NCI-H524 (cell line): Measurements from ENCODE around the gene FZD7.
A peak's percentile ranks its signal among the peaks of the same experiment; 100 is the strongest.

Source experiments
- DNase-seq, 2 experiments: peaks; one replicate each; lab custom pipeline; 2025; lab: John Stamatoyannopoulos, UW

Gene FZD7

DNA sequence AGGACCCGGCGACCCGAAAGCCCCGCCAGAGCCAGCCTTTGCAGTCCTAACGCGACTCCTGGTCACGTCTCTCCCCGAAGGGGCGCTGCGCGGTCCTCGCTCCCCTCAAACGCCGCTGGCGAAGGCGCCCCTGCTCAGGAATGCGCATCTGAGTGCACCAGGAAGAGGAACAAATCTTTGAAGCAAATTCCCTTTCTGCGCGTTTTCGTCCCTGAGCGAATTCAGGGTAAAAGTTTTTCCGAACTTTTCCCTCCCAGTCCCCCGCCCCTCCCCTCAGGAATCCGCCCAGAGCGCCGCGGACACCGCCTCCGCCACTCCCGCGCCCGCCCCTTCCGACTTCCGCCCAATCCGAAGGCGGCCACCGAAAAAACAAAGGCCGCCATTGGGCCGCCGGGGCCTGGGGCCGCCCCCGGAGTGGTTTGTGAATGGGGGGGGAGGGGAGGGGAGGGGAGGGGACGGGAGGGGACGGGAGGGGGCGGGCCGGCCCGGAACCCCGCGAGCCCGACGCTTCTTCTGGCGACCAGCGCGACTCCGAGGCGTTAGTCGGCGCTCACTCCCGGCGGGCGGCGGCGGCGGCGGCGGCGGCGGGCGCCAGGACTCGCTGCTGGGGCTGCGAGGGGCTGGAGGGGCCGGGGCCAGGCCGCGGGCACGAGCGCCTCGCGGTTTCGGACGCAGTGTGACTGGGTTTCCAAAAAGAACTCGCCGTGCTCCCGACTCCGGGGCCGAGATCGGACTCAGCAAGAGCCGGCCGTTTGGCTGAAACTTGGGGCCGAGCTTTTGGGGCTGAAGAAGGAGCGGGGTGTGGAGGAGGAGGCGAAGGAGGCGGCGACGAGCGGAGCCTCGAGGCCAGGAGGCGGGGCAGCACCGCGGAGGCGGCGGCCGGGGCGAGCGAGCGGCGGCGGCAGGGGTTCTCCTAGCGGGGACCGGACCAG is at the start of gene FZD7:
FZD7 (plus strand) TSS at position 539 of the 932 bp plus-strand sequence. CDS start 793 bp downstream, outside the sequence.
- peak; percentile 70 to 84 for DNase-seq

DNA sequence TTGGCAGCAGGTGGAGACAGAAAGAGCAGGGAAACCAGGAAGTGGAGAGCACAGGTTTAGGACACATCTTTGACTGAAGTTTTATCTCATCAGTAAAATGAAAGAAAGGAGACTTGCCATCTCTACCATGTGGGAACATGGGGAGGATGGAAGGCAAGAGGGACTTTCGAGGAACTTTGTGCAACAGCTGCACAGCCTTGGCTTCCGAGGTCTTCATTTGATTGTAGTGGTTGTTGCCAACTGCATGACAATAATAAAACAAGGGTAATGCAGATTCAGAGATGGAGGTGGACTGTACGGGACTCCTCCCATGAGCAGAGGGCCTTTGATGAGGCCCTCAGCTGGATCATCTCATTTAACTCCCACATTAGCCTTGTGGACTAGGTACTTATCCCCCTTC is 49.3 kb upstream of the FZD7 start:
- DNase-seq, result no peak

DNA sequence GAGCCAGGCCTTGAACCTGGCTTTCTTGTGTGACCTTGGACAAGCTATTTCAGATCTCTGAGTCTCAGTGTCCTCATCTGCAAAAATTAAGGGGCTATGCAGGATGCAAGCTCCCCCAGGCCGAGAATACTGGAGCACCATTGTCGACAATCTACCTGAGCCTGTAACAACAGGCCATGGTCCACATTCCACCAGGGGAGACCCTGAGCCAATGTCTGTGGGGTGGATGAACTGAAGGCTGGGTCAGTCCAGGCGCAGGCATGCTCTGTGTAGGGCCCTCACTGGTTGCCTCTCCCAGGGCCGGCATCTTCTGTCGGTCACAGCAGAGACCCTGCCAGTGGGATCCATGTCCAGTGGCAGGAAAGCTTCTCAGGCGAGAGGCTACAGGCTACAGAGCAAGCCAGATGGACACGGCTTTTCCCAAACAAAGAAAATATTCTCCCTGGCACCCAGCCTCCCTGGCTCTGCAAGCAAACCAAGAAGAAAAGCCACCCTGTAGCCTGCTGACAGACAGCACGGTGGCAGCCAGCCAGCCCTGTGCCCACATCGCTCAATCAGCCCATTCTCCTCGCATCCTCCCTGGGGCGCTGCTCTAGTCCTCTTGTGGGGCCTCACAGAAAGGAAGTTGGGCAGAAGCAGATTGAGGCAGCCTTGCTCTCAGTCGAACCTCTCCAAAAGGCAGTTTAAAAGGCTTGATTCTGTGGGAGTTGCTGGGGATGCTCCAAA is 48.7 kb upstream of the FZD7 start:
- no peak for DNase-seq

DNA sequence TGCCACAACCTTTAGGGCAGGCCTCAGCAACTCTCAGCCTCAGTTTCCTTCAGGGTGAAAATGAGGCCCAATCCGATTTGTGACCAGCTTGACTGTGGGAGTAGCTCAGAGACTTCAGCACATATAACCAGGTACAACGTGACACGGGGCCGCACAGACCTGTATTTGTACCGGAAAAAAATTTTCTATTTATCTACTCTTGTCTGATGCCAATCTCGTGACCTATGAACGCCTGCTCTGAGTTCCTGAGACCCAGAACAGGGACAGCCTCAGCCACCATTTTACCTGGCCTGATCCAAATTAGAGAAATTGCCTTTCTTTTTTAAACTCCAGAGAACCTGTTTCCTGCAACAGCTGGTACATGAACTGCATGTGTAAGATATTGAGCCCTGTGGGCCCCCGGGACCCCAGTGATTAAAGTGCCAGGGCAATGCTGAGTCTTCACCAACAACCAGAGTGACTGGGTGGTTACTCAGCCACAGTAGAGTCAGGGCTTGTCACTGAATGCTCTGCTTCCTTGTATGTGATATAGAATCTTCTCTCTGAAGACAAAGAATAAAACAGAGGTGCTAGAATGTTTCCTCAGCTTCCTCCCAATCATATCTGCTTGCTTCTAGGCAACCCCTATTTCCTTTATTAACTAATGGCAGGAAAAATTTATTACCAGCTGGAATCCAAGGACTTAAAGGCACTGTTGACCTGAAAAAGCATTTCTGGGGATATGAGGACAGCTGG is 47.8 kb upstream of the FZD7 start:
- peak in 1 of 2 experiments; percentile 49 for DNase-seq

DNA sequence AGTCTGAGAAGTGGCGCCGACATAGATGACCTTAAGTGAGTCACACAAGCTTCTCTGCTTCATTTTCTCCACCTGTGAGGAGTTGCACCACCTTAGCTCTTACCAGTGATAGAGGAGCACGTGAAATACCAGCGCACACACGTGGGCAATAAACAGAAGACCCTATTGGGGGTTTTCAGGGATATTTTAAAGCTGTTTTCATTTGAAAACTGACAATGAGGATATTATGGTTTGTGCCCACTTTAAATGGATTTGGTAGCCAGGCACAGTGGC is 47.3 kb upstream of the FZD7 start:
- DNase-seq, result peak in 1 of 2 experiments; percentile 16

DNA sequence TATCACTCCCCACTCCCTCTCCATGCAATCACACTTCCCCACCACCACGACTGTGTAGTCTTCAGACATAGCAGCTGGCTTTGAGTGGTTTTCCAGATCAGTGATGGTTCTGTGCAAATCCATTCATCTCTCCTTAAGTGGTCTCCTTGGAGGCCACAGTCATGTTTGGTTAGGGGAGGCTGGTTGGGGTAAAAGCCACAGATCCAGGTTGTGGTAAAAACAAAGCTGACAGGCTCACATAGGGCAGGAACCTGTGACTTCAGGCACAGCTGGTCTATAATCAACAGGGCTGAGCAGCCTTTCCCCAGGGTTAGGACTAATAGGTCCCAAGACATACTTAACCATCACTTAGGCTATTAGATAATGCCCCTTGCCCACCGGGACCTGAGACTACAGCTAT is 46.2 kb upstream of the FZD7 start:
- no peak for DNase-seq

DNA sequence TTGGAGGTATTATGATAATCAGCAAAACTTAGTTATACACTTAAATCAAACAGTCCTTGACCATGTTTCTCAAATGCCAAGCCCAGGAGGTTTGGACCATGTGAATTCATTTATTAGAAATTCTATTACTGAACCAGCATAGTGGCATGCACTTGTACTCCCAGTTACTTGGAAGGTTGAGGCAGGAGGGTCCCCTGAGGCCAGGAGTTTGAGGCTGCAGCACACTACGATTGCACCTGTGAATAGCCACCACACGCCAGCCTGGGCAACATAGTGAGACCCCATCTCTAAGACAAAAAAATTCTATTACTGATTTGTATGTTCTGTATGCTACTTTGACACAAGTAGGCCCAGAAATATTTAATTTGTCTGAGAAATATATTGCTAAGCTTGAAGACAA is 43.6 kb upstream of the FZD7 start:
- DNase-seq, result no peak

DNA sequence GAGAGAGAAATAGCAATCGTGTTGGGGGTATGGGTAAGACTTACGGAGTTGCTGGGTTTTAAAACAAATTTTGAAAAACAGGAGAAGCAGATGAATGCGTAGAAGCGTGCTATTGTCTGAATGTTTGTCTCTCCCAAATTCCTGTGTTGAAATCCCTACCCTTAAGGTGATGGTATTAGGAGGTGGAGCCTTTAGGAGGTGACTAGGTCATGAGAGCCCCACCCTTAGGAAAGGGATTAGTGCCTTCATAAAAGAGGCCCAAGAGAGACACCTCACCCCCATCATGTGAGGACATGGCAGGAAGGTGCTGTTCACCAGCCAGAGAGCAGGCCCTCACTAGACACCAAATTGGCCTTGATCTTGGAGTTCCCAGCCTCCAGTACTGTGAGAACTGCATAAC is 40.7 kb upstream of the FZD7 start:
- DNase-seq, result no peak

DNA sequence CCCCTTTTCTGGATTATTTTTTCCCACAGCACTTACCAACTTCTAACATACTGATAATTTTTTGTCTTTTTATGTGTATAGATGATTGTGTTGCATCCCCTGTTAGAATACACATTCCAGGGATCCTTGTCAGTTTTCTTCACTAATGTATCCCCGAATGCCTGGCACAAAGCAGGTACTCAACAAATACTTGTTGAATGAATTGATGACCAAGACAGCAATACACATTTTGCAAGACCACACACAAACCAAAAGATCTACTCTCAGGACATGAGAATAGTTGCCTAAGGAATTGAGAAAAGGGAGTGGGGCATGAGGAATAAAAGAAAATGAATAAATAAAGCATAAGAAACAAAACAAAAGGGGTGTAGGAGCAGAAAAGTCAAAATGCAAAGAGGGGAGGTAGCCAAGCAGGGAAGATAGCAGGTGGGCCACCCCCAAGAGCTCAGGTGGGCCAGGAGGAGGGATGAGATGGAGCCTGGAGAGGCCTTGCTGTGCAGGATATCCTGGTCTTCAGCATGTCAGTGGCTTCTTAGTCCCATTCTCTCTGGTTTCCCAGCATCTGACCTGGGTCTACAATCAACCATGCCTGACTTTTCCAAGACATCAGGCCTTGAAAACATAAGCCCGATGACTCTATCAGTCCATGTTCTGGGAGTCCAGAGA is 38.5 kb upstream of the FZD7 start:
- no peak for DNase-seq

DNA sequence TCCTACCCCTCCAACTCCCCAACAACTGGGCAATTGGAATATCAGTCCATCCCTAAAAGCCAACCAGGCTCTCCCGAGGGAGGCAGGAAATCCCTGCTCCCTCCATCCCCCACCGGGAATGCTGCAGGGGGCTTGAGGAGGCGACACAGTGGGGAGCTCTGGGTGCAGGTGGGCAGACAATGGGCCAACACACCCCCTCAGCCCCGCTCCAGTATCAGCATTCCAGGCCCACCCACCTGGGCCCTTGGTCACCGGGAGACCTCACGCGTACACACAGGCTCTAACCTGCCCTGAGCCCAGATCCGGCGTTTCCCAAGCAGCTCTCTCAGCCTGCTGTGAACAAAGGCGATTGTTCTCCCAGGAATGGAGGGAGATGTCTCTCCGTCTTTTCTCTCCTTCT is 37.6 kb upstream of the FZD7 start:
- DNase-seq, result no peak

DNA sequence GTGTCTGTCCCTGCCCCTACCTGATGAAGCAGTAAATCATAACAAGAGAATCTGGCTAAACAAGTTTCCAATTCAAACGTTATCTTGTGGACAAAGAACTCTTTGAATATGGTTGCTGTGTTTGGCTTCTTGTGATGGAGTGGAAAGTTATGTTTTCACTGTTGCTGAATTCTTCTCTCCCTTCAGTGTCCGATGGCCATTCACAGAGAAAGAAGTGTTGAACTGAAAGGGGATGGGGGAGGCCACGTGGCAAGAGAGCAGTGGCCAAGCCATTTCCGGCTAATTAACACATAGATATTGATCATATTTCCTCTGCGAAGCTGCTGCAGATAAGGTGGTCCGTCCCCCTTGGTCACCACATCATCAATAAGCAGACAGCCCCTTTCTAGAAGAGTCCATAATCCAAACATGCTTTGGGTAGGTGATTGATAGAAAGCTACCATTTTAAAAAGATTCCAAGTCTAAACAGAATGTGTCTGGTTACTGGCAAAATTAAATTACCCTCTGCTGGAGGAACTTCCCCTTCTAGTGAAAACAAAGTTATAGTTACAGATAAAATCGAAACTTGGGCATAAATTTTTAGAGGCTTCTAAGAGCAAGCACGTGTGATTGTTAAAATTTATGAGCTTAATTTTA is 36.9 kb upstream of the FZD7 start:
- no peak for DNase-seq

DNA sequence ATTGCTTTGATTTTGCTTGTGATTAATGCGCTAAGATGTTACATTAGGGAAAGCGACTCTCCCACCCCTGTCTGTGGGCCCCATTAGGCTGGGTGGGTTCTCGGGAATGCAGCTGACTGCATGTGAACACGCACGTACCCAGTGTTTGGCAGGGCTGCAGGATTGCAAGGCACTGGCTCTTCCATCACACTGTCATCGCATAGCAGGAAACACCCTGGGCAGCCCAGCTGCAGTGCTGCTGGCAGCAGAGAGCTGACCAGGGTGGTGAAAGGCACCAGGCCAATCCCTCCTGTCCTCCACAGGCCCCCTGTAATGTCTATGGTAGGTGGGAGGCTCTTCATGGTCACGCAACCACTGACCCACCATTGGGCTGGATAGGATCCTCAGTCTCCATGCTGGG is 34.4 kb upstream of the FZD7 start:
- no peak for DNase-seq

DNA sequence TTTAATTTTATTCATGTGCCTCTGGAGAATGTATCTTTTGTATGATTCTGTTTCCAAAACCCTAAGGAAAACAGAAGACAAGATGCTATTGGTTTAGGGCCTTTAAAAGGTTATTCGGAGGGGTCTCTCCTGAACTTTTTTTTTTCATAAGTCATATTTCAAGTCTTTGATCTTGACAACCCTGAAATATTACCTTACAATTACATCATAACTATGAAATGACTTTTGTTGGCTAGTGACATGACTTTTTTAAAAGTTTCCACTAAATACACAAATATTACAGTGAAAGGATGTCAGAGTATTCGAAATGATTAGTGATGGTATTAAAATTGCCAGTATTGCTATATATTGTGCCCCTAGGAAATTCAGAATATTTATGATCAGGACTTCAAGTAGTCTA is 31.8 kb upstream of the FZD7 start:
- DNase-seq, result no peak

DNA sequence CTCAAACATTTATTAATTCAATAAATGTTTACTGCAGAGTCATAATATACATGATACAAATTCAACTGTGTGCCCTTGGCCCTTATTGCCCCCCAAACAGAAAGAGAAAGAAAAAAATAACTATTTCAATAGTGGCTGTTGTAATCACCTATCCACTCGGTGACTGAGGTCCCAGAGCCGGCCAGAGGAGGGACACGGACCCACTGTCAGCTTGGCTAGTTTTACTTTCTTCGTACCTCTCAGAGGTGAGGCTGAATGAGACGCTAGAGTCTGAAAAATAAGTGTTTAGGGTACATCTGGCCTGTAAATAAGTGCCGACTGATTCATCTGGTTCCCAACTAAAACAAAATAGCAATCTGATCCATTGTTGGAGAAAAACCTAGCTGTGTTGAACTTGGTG is 31.3 kb upstream of the FZD7 start:
- DNase-seq, result no peak

DNA sequence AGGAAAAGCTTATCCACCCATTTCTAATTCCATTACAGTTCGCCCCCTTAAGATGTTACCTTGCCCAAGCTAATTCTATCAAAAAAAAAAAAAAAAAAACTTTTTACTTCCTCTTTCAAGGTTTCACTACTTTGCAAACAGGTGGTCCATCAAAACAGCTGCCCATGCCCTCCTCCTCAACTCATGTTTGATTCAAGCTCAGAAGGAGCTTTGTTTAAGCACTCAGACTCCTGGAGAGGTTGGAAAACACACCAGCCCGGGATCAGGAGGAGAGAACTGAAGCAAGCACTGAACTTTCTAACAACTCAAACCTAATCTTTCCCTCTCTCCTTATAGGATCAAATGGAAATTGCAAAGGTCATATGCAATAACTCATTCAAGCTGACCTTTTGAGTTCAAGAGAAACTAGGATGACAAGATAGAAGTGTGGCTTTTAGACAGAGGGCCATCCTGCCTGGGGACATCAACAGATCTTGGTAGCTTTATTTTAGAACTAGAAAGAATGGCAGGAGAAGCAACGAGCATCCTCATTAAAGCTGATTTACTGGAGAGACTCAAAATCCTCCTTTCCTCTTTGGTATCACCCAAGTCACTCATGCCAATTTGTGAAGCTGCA is 28.3 kb upstream of the FZD7 start:
- no peak for DNase-seq

DNA sequence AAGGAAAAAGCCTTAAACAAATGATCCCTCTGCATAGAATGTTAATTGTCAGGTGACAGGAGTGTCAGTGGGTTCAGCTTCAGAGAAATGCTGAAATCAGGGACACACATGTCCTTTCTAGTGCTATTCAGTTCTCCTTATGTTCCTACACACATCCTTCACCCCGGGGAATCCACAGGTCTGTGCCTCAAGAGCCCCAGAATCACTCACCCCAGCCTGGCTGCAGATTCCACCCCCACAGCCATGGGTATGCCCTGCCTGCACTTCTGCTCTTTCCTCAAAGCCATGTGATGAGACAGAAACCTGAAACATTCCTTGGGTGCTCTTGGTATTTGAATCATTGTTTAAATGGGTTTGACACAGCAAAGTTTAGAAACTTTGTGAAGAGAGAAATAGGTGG is 27.4 kb upstream of the FZD7 start:
- DNase-seq, result no peak

DNA sequence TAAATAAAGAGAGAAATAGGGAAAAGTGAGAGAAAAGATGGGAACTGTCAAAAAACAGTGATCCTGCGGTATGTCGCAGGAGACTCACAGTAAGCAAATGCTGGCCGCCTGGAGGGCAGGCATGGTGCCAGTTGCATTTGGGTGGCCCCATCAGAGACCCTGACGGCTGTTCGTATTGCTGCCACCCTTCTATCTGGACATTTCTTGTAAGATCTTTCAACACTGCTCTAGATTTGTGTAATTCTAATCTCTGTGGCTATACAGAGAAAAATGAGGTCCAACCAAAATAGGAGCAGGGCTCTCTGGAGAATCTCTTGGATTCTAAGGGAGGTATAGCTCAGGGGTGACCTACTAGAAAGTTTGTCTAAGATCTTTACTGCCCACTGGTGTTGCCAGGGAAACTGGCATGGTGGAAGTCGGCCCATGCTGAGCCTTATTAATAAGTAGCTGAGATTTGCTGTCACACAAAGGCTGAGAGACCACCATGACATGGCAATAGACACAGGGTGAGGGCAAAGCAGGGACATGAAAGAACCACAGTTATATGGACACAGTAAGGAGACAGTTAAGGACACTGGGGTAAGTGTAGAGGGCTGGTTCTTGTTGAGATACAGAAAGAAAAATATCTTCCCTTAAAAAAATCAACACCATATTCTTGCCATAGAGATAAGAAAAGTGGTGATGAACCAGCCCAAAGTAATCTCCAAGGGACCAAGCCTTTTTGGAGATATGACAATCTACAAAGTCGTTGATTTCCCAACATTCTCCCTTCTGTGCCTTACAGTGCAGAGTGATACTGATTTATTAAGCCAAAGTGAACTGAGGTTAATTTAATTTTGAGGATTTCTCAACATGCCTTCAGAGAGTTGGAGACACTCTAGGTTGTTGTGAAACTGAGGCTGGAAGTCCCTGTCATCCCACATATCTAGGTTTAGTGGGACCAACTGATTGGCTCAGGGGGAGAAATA is 26.4 kb upstream of the FZD7 start:
- peak in 1 of 2 experiments; percentile 4 for DNase-seq

DNA sequence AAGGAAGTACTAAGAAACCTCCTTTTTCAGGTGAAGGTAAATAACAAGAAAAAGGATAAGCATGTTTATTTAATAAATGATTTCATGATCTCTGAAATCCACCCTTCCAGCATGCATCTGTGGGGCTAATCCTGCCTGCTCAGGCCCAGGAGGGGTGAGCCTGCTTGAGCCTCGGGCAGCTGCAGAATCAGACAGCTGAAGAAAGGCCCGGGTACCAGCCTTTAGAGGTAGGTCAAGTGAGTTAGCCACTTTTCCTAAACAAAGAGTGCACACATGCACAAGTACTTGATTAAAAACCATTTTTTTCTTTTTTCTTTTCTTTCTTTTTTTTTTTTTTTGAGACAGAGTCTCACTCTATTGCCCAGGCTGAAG is 25.7 kb upstream of the FZD7 start:
- DNase-seq, result no peak

DNA sequence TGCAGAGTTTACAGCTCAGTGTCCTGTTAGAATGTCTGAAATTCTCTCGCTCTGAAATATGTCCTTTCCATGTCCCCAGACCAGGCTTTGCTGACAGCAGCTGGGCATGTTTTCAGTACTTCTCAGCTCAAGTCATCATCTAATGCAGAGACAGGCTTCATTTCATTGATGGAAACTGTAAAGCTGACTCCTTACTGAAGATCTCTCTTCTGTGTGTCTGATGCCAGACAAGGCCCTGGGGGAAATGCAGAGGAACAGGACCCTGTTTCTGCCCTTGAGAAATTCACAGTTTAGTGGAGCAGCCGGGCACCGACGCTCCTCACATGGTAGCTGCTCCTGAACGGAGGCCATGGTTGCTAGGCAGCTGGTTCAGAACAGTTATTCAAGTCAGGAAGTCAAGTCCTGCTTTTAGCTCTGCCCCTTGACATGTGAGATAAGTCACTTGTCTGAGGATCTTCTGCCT is 24.6 kb upstream of the FZD7 start:
- DNase-seq, result no peak

DNA sequence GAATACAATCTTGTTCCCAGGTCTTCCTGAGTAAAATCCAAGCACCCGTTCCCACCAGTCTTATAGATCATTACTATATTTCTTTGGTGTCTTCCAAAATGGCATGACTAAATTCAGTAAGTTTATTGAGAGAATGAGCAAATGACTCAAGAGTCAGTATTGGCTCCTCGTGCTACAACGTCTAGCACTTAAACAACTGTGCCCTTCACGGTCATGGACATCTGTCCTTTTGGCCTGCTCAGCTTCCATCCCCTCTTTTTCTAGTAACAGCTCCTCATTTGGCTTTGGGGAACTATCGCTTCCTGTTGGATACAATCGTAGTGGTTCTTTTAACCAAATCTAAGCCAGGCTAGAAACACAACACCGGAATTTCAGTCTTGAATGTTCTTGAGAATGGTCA is 24.1 kb upstream of the FZD7 start:
- no peak for DNase-seq
